NT2/D1 (cell line): ENCODE measurements around the gene DUSP14.

Experiments
- YY1 ChIP-seq: IDR thresholded peaks from 2 replicates; pipeline ENCODE4 v1.6.1; 2011; ENCODE audit not compliant: insufficient read length, insufficient read depth
- ZNF274 ChIP-seq: IDR thresholded peaks from 2 replicates; pipeline ENCODE4 v1.6.1; 2011; ENCODE audit warnings: mild to moderate bottlenecking, low read depth, low read length

- no peak for TF ChIP-seq ZNF274
- no peak for TF ChIP-seq YY1
These were observed 24.5 kb upstream of the DUSP14 start for GRCh38 chr17:37465069-37465616.
